IMR-90 (cell line): ENCODE measurements around the gene TVP23B. TPM values are rescaled to one million over a fixed set of nuclear protein-coding genes. Genes with fewer than 3 reads are reported as not detected.
"Not testable (repeated sequence)": the region's sequence is repeated elsewhere in the genome, so short reads cannot be mapped to it uniquely, and the experiment has no call there.

Experiments used
- ATAC-seq: fragments of 200-7000 bp; cut with Tn5 transposase; 2 replicates; pipeline ENCODE4 v1.9.1; 2020; ENCODE audit warnings: low read depth, mild to moderate bottlenecking, moderate library complexity
- BruUV-seq: library from RNA; stranded (reverse); fragments of 400-500 nt; replicated peaks from 2 replicates; lab custom pipeline; 2021; lab: Mats Ljungman, UMichigan
- CTCF ChIA-PET: fragments of 300-600 bp; formaldehyde crosslinking; extraction: SDS; loops from one replicate; lab custom pipeline; 2021; ENCODE audit warnings: antibody characterized with exemption; lab: Yijun Ruan, JAX
- POLR2A ChIA-PET: fragments of 300-600 bp; sonication (Branson Sonifier 250); formaldehyde crosslinking; loops from one replicate; lab custom pipeline; 2022; ENCODE audit warnings: antibody characterized with exemption; ENCODE audit not compliant: unreplicated experiment; lab: Charles Lee
- DNase-seq: peaks from one replicate; pipeline ENCODE4 v3.0.0; 2013
- H2AFZ ChIP-seq: replicated peaks from 2 replicates; pipeline ENCODE3; 2013; ENCODE audit warnings: low read length, mild to moderate bottlenecking; ENCODE audit not compliant: poor library complexity
- H2AK5ac ChIP-seq: 2 replicates; pipeline ENCODE4 v1.6.1; 2013; ENCODE audit warnings: low read depth, low read length, inconsistent platforms
- H2AK9ac ChIP-seq: replicated peaks from 2 replicates; pipeline ENCODE3; 2013; ENCODE audit warnings: mild to moderate bottlenecking, low read depth, low read length, moderate library complexity; ENCODE audit not compliant: poor library complexity
- H2BK120ac ChIP-seq: 2 replicates; pipeline ENCODE4 v1.6.1; 2013; ENCODE audit warnings: low read depth, low read length, inconsistent platforms
- H2BK15ac ChIP-seq: 3 replicates; pipeline ENCODE4 v1.6.1; 2013; ENCODE audit warnings: low read depth, low read length, inconsistent platforms
- H2BK20ac ChIP-seq: 2 replicates; pipeline ENCODE4 v1.6.1; 2013; ENCODE audit warnings: low read depth, mild to moderate bottlenecking, inconsistent platforms, low read length, moderate library complexity
- H2BK5ac ChIP-seq: 2 replicates; pipeline ENCODE4 v1.6.1; 2013; ENCODE audit warnings: mild to moderate bottlenecking, low read depth, low read length, inconsistent platforms; ENCODE audit not compliant: poor library complexity, severe bottlenecking
- H3K14ac ChIP-seq: replicated peaks from 2 replicates; pipeline ENCODE4 v1.6.1; 2013; ENCODE audit warnings: low read depth, low read length, inconsistent platforms
- H3K18ac ChIP-seq: 2 replicates; pipeline ENCODE4 v1.6.1; 2013; ENCODE audit warnings: low read depth, low read length, control low read depth
- H3K23ac ChIP-seq: 2 replicates; pipeline ENCODE4 v1.6.1; 2013; ENCODE audit warnings: low read depth, low read length, inconsistent platforms
- H3K27ac ChIP-seq: 2 replicates; pipeline ENCODE4 v1.5.1; 2013; ENCODE audit warnings: mild to moderate bottlenecking, control low read depth, low read length; ENCODE audit not compliant: insufficient read depth
- H3K27me3 ChIP-seq: 2 replicates; pipeline ENCODE4 v1.6.1; 2013; ENCODE audit warnings: low read length; ENCODE audit not compliant: control insufficient read depth, insufficient read depth
- H3K36me3 ChIP-seq: 2 replicates; pipeline ENCODE4 v1.6.1; 2013; ENCODE audit warnings: low read length, mixed read lengths; ENCODE audit not compliant: control insufficient read depth, insufficient read depth
- H3K4ac ChIP-seq: 2 replicates; pipeline ENCODE4 v1.6.1; 2013; ENCODE audit warnings: low read depth, low read length, inconsistent platforms
- H3K4me1 ChIP-seq: 2 replicates; pipeline ENCODE4 v1.6.1; 2013; ENCODE audit warnings: low read length, mixed read lengths; ENCODE audit not compliant: control insufficient read depth, insufficient read depth
- H3K4me2 ChIP-seq: 2 replicates; pipeline ENCODE4 v1.6.1; 2013; ENCODE audit warnings: low read depth, mild to moderate bottlenecking, control low read depth, low read length, moderate library complexity
- H3K4me3 ChIP-seq: 2 replicates; pipeline ENCODE4 v1.5.1; 2013; ENCODE audit warnings: low read depth, mild to moderate bottlenecking, control low read depth, low read length, moderate library complexity; ENCODE audit not compliant: insufficient read depth
- H3K56ac ChIP-seq: 2 replicates; pipeline ENCODE4 v1.6.1; 2013; ENCODE audit warnings: low read length, inconsistent platforms; ENCODE audit not compliant: insufficient read depth; ENCODE audit errors: extremely low read depth
- H3K79me1 ChIP-seq, 2 experiments: 2 replicates each; pipeline ENCODE4 v1.6.1; 2013; ENCODE audit warnings: low read length in 2 of 2, inconsistent platforms in 1 of 2, low read depth in 1 of 2
- H3K9ac ChIP-seq: 2 replicates; pipeline ENCODE4 v1.6.1; 2013; ENCODE audit warnings: low read depth, low read length, control low read depth
- H3K9me1 ChIP-seq: 2 replicates; pipeline ENCODE4 v1.6.1; 2013; ENCODE audit warnings: low read length, inconsistent platforms; ENCODE audit not compliant: insufficient read depth
- H3K9me3 ChIP-seq: 2 replicates; pipeline ENCODE4 v1.6.1; 2013; ENCODE audit warnings: low read length; ENCODE audit not compliant: control insufficient read depth, insufficient read depth
- H4K20me1 ChIP-seq: 2 replicates; pipeline ENCODE4 v1.6.1; 2013; ENCODE audit warnings: low read length, inconsistent platforms; ENCODE audit not compliant: insufficient read depth
- H4K5ac ChIP-seq: 2 replicates; pipeline ENCODE4 v1.6.1; 2013; ENCODE audit warnings: mild to moderate bottlenecking, low read depth, low read length, control low read depth
- H4K8ac ChIP-seq, 2 experiments: 2 replicates each; pipeline ENCODE4 v1.6.1; 2013; ENCODE audit warnings: low read depth in 2 of 2, low read length in 2 of 2, control low read depth in 1 of 2, inconsistent platforms in 1 of 2
- H4K91ac ChIP-seq: 2 replicates; pipeline ENCODE4 v1.6.1; 2013; ENCODE audit warnings: low read depth, low read length, inconsistent platforms; ENCODE audit not compliant: insufficient read depth
- WGBS, 2 experiments: methylation state at CpG; one replicate each; pipeline versions ENCODE4 v1.1.5 to v1.1.7; 2013; ENCODE audit warnings: missing lambda C conversion rate in 2 of 2; ENCODE audit not compliant: insufficient read length in 1 of 2; ENCODE audit errors: extremely low coverage in 2 of 2; 5-methylcytosine and 5-hydroxymethylcytosine counted together
- dilution Hi-C: fragments of 300-500 bp; cut with HindIII; formaldehyde crosslinking; loops from one replicate; pipeline ENCODE4 v1.14.3; 2018; ENCODE audit warnings: low sequenced_read_pairs; ENCODE audit not compliant: unreplicated experiment
- in situ Hi-C: fragments of 300-500 bp; cut with MboI; formaldehyde crosslinking; loops from 3 replicates; pipeline ENCODE4 v1.14.3; 2019; ENCODE audit warnings: low sequenced_read_pairs, inconsistent platforms, mixed read lengths
- intact Hi-C: fragments of 100-400 bp; cut with micrococcal nuclease; formaldehyde crosslinking; loops from 2 replicates; pipeline ENCODE4 v1.10.0; 2022
- polyA plus RNA-seq, 3 experiments: library from polyadenylated mRNA; depleted of rRNA; stranded (reverse); fragments of >200 nt; gene quantifications; 2 replicates each; pipeline ENCODE4 v1.2.3, GENCODE V29; 2012; ENCODE audit warnings: low replicate concordance in 1 of 3
- total RNA-seq: library from RNA; depleted of rRNA; stranded (reverse); fragments of >200 nt; gene quantifications from 2 replicates; pipeline ENCODE4 v1.2.3, GENCODE V29; 2012

TVP23B gene
- total and polyA plus RNA-seq, 2 of the 4 experiments (the other 2 are of a cell fraction) = 30.9 to 35.7 TPM

- BruUV-seq, H2BK5ac ChIP-seq, POLR2A ChIA-PET, H3K79me1 ChIP-seq, H3K9me1 ChIP-seq, in situ Hi-C loops, H3K27me3 ChIP-seq, H2AK9ac ChIP-seq, intact Hi-C loops, H4K8ac ChIP-seq, H3K36me3 ChIP-seq, H2BK20ac ChIP-seq, H3K4me3 ChIP-seq, H3K4me2 ChIP-seq, H3K4ac ChIP-seq, H4K5ac ChIP-seq, H3K4me1 ChIP-seq, H4K20me1 ChIP-seq, H2AK5ac ChIP-seq, H2AFZ ChIP-seq, H3K27ac ChIP-seq, DNase-seq, H3K23ac ChIP-seq, H3K9ac ChIP-seq, ATAC-seq, H3K9me3 ChIP-seq, H3K18ac ChIP-seq, dilution Hi-C loops, H3K14ac ChIP-seq, H4K91ac ChIP-seq, H2BK120ac ChIP-seq, H2BK15ac ChIP-seq, H3K56ac ChIP-seq, CTCF ChIA-PET: not testable (repeated sequence)
- WGBS, 2 experiments = no CpG with 5 or more reads among the region's 1 CpG
These were observed 30.7 kb upstream of the TVP23B start for GRCh38 chr17:18750242-18750641.

- H2BK20ac ChIP-seq, POLR2A ChIA-PET, H4K5ac ChIP-seq, H3K36me3 ChIP-seq, H2AK5ac ChIP-seq, H3K9me1 ChIP-seq, H3K79me1 ChIP-seq, H2BK5ac ChIP-seq, H3K56ac ChIP-seq, CTCF ChIA-PET, H3K4me3 ChIP-seq, H4K91ac ChIP-seq, H3K27me3 ChIP-seq, H3K4me1 ChIP-seq, in situ Hi-C loops, intact Hi-C loops, H4K8ac ChIP-seq, H3K27ac ChIP-seq, H4K20me1 ChIP-seq, H3K18ac ChIP-seq, H3K14ac ChIP-seq, H2AFZ ChIP-seq, H3K9ac ChIP-seq, H3K4me2 ChIP-seq, H2BK15ac ChIP-seq, H3K4ac ChIP-seq, H3K23ac ChIP-seq, dilution Hi-C loops, BruUV-seq, H2AK9ac ChIP-seq, H3K9me3 ChIP-seq, H2BK120ac ChIP-seq: not testable (repeated sequence)
- 100% methylated on average over 1 of the region's 6 CpGs; no CpG with 5 or more reads in 1 of the 2 experiments for WGBS, 2 experiments
- ATAC-seq (peak; percentile 60), DNase-seq (peak; percentile 11)
These were observed 27.1 kb upstream of the TVP23B start for GRCh38 chr17:18753829-18754409.
